ENCODE data around the gene FLAD1. TPM values are rescaled to one million over a fixed set of nuclear protein-coding genes. Genes with fewer than 3 reads are reported as not detected.

The FLAD1 gene
- total RNA-seq, 2 experiments from 2014 or later = 16.7 to 19.4 TPM

- H3K27ac ChIP-seq (ENCODE audit: low read depth in 1 of 2, low read length in 2 of 2) = peak overlapping the region; percentile 87 to 88
- H3K27me3 ChIP-seq (ENCODE audit: control insufficient read depth in 1 of 2, insufficient read depth in 2 of 2, low read length in 2 of 2) = no peaks in the 10 kb centered on the region
- H3K9me3 ChIP-seq (ENCODE audit: control insufficient read depth in 1 of 2, insufficient read depth in 1 of 2, low read length in 2 of 2) = no peaks in the 10 kb centered on the region
- POLR2A ChIA-PET = interaction anchor here (1.0 to 10.7 kb wide), 5 partner anchors 9 to 54 kb away, joined by 4 to 189 read pairs (median 14); partner anchors contain the start of genes FLAD1, PBXIP1, PYGO2 and ZBTB7B
- Mint-ChIP-seq H3K27me3 (no peaks in the 10 kb centered on the region), H3K36me3 (ENCODE audit: low read depth) (peaks cover 37% of the 10 kb centered on the region), H3K4me1 (ENCODE audit: low read depth) (peaks cover 87% of the 10 kb centered on the region), H3K4me3 (peak overlapping the region; percentile 91), H3K9me3 (no peaks in the 10 kb centered on the region), H3K27ac (peak overlapping the region; percentile 92)
- intact Hi-C loops (cut with DNase I, micrococcal nuclease) = no loop called here
- no peak for ATAC-seq (ENCODE audit: poor library complexity)
- peak in 3 of 14 experiments; percentile 41 to 52 (median 47) for DNase-seq
- CTCF ChIA-PET = interaction anchor here (1.3 to 4.0 kb wide), 3 partner anchors 8 to 73 kb away, joined by 4 to 31 read pairs (median 12); partner anchors contain the start of gene PMVK
- TF ChIP-seq CTCF (IDR thresholded peaks at IDR 0.05) = no peak
- peak overlapping the region; percentile 89 for H3K4me3 ChIP-seq (ENCODE audit: low read length)
- H3K36me3 ChIP-seq (ENCODE audit: insufficient read depth, low read length) = peaks cover 23% of the 10 kb centered on the region
- H3K4me1 ChIP-seq (ENCODE audit: insufficient read depth, low read length) = peaks cover 99% of the 10 kb centered on the region
These were observed 26.1 kb downstream of the FLAD1 start for GRCh38 chr1:155009221-155009711.

DNA sequence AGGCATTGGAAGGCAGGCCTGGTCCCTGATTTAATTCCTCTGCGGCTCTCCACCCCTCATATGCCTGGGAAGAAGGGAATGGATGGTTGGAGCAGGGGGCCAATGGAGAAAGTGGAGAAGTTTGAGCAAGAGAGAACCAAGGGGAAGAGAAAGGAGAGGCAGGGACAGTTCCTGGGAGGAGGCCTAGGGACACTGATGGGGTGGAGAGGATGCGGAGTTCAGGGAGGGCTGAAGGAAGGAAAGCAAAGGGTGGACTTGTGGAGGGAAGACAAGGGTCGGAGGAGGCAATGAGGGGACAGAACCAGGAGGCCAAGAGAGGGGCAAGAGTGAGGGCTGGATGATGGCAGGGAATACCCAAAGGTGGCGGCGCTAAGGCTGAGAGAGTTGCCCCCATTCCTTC is 26.6 kb downstream of the FLAD1 start:
- intact Hi-C loops (cut with DNase I, micrococcal nuclease) = no loop called here
- H3K27ac Mint-ChIP-seq = peak overlapping the region; percentile 92
- H3K27ac ChIP-seq (ENCODE audit: low read depth in 1 of 2, low read length in 2 of 2) = peak overlapping the region; percentile 87 to 88

More for the DNA sequence above, 26.6 kb downstream of the FLAD1 start:
- no peak for TF ChIP-seq CTCF (IDR thresholded peaks at IDR 0.05)
- H3K36me3 ChIP-seq (ENCODE audit: insufficient read depth, low read length) = peaks cover 28% of the 10 kb centered on the region
- ATAC-seq (ENCODE audit: poor library complexity) (no peak), DNase-seq (no peak)
- Mint-ChIP-seq H3K36me3 (ENCODE audit: low read depth) (peaks cover 35% of the 10 kb centered on the region), H3K27me3 (no peaks in the 10 kb centered on the region), H3K4me1 (ENCODE audit: low read depth) (peaks cover 86% of the 10 kb centered on the region), H3K4me3 (peak overlapping the region; percentile 91), H3K9me3 (no peaks in the 10 kb centered on the region)
- peaks cover 99% of the 10 kb centered on the region for H3K4me1 ChIP-seq (ENCODE audit: insufficient read depth, low read length)
- POLR2A ChIA-PET = interaction anchor here (1.3 to 10.7 kb wide), 4 partner anchors 10 to 48 kb away, joined by 3 to 189 read pairs (median 9); partner anchors contain the start of genes FLAD1, PYGO2 and ZBTB7B
- peak overlapping the region; percentile 89 for H3K4me3 ChIP-seq (ENCODE audit: low read length)
- CTCF ChIA-PET = interaction anchor here (1.3 to 2.5 kb wide), 2 partner anchors 11 to 73 kb away, joined by 4 to 12 read pairs; partner anchors contain the start of gene PMVK
- H3K27me3 ChIP-seq (ENCODE audit: control insufficient read depth in 1 of 2, insufficient read depth in 2 of 2, low read length in 2 of 2) = no peaks in the 10 kb centered on the region
- H3K9me3 ChIP-seq (ENCODE audit: control insufficient read depth in 1 of 2, insufficient read depth in 1 of 2, low read length in 2 of 2) = no peaks in the 10 kb centered on the region

All from CD4-positive, alpha-beta T cell (primary cell).